Fibroblast of villous mesenchyme (primary cell): ENCODE data around the gene CRMP1. TPM values are rescaled to one million over a fixed set of nuclear protein-coding genes. Genes with fewer than 3 reads are reported as not detected.

Source experiments
- DNase-seq: peaks from one replicate; pipeline ENCODE4 v3.0.0-alpha.2; 2010; ENCODE audit warnings: low read depth
- H3K4me3 ChIP-seq: 2 replicates; pipeline ENCODE4 v1.5.1; 2011; ENCODE audit warnings: low read depth, mild to moderate bottlenecking, low read length
- total RNA-seq: library from RNA; depleted of rRNA; stranded (reverse); fragments of >200 nt; gene quantifications from 2 replicates; pipeline ENCODE4 v1.2.3, GENCODE V29; 2012
- TF ChIP-seq, protein P1 (sequence below): IDR thresholded peaks from 2 replicates; pipeline ENCODE4 v1.5.1; 2012; ENCODE audit warnings: low read depth, mild to moderate bottlenecking, low read length; ENCODE audit not compliant: insufficient read depth

Gene CRMP1
- total RNA-seq, 1 donor, result under 0.01 TPM

GRCh38 chr4:5890063-5890727, 2.7 kb downstream of the CRMP1 start:
- no peak overlapping the region for H3K4me3 ChIP-seq
- DNase-seq, result no peak
- TF ChIP-seq, protein P1, sequence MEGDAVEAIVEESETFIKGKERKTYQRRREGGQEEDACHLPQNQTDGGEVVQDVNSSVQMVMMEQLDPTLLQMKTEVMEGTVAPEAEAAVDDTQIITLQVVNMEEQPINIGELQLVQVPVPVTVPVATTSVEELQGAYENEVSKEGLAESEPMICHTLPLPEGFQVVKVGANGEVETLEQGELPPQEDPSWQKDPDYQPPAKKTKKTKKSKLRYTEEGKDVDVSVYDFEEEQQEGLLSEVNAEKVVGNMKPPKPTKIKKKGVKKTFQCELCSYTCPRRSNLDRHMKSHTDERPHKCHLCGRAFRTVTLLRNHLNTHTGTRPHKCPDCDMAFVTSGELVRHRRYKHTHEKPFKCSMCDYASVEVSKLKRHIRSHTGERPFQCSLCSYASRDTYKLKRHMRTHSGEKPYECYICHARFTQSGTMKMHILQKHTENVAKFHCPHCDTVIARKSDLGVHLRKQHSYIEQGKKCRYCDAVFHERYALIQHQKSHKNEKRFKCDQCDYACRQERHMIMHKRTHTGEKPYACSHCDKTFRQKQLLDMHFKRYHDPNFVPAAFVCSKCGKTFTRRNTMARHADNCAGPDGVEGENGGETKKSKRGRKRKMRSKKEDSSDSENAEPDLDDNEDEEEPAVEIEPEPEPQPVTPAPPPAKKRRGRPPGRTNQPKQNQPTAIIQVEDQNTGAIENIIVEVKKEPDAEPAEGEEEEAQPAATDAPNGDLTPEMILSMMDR, result no peak

DNA sequence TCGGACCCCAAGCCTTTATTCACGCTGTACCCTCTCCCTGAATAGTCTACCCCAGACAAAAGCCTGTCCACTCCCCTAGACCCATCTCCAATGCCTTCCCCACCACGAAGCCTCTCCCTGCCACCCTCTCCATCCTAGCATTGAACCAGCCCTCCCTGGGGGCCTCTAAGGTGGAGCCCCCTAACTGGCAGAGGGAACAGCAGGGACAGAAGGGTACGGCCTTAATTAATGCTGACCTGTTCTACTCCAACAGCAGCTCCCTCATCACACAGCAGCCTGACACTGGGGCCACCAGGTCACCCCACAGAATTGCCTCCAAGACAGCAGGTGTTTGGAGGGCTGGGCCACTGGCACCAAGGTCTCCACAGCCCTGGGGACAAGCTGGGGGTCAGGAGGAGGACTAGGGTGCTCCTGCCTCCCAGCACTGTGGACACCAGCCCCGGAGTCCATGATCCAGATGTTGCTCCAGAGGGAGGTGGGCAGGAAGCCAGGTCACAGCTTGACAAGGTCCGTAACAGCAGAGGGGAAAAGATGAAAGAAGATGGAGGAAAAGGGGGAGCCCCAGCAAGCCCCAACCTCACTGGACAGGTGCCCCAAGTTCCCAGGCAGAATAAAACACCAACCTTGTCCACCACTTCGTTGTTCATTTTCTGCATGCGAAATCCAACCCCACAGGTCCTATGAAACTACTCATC, 3.7 kb downstream of the CRMP1 start:
- DNase-seq, result no peak
- no peak overlapping the region for H3K4me3 ChIP-seq
- TF ChIP-seq, protein P1, result no peak

DNA sequence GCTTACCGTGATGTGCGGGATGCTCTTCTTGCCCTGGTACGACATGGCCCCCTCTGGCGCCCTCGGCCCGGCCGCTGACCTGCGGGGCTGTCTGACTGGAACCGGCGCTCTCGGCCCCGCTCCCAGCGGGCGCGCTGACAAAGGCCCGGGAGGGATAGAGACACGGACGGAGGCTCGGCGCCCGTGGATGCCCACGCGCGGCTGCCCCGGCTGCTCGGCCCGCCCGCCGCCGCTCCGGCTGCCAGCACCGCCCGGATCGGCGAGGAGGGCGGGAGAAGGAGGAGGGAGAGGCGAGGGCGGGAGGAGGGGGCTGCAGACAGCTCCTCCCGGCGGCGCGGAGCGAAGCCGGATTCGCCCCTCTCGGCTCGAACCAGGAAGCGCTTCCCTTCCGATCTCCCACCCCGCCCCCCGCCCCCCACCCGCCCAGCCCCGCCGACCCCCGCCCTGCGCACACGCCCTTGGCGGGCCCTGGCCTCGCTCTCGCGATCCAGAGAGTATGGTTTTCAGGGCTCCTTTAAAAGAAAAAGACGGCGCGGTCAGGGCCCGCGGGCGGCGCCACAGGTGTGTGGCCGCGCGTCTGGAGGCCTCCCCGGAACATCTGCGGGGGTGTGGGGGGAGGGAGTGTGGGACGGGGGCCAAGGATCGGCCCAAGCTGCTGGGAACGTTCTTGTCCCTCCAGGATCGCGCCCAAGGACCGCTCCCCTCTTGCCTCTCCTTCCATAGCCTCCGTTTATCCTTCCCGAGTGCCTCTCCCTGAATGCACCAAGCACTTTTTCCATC, 4.5 kb downstream of the CRMP1 start:
- DNase-seq, result no peak
- TF ChIP-seq, protein P1, result no peak
- no peak overlapping the region for H3K4me3 ChIP-seq

DNA sequence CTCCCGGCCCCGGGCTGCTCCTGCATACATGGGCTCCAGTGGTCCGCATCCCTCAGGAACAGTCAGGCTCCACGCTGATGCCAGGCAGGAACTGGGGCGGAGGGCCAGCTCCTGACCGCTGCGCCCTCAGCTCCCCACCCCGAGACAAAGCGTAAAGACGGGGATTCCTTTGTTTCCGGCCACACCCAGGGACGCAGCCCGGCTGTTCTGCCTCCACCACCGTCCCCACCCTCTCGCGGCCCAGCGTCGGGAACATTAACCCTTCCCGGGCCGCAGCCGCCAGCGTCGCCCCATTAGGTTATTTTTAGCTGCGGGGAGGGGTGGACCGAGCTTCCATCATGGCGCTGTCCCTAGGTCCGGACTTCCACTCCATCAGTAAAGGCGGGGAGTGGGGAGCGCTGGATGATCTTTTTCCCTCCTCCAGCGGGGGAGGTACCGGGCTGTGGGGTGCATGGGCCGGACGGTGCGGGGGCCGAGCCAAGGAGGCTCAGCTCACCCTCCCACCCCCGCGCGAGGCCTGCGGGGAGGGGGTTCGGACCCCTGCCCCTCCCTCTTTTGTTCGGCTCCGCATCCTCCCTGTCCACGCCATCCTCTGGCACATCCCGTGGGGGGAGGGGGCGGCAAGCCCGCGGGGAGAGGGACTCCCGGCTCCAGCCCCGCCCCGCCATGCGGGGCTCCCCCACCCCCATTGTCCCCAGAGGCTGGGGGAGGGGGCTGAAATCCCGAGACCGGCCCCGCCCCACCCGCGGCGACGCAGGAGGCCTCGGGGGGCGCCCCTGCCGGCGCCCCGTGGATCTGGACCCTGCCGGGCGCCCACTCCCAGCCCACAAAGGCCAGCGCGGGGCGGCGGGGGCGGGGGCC, 5.3 kb downstream of the CRMP1 start:
- no peak overlapping the region for H3K4me3 ChIP-seq
- TF ChIP-seq, protein P1, result no peak
- DNase-seq, result no peak

DNA sequence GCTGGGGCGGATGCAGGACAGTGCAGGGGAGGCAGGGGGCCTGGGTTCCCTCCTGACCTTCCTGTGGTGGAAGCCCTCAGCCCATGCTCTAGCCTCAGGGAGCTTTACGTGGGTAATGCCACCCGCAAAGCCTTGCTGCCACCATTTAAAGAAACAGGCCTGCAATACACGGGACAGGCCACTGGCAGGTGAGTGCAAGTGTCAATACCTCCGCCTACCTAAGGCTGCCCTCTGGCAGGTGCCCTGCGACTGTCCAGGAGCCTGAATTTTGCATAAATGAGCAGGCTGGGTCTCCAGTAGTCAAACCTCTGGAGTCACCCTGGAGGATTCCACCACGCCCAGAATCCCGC, 5.9 kb downstream of the CRMP1 start:
- no peak overlapping the region for H3K4me3 ChIP-seq
- DNase-seq, result no peak
- TF ChIP-seq, protein P1, result no peak

DNA sequence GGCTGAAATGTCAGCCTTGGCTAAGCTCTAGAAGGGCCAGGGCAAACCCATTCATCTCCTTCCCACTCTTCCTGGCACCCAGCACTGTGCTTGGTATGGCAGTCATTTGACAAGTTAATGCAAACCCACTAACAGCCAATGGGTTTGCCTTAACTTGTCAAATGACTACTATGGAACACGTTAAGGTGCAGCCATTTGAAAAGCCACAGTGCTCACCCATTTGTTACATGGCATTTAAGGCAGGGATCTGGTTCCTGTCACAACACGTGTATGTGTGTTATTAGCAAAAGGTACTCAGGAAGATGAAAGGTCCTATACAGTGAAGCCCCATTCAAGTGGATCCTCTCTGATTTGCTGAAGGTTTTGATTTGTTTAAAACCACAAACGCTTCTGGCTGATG, 7.2 kb downstream of the CRMP1 start:
- DNase-seq, result no peak
- no peak overlapping the region for H3K4me3 ChIP-seq
- TF ChIP-seq, protein P1, result no peak
